ENCODE results near the gene FGD3.

DNA sequence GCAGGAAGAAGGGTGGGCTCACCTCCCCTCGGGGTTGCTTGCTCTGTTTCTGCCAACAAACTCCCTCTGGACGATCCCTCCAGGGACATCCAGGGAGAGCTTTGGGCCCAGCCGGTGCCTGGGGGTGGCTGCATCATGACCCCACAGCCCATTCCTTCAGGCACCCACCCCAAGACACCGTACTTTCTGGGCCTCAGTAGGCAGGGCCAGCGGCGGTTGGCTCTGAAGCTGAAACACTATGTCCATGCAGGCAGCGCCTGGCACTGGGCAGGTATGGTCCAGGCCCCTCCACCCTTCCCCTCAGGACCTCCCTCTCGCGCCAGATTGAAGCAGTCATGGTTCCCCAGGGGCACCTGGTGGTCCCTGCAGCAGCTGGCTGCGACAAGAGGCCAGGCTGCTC lies 92.7 kb downstream of the FGD3 start:
- TF ChIP-seq BRF1 (IDR thresholded peaks at IDR 0.05; ENCODE audit: borderline replicate concordance, extremely low read depth, insufficient read length) = no peak
- TF ChIP-seq BMI1 (IDR thresholded peaks at IDR 0.05; ENCODE audit: low read length) = no peak
- no peak for TF ChIP-seq TOE1 (IDR thresholded peaks at IDR 0.05; ENCODE audit: borderline replicate concordance)
- TF ChIP-seq TOE1 (CRISPR knock-in tag; IDR thresholded peaks at IDR 0.05; ENCODE audit: borderline replicate concordance, low read depth) = no peak
- no peak for TF ChIP-seq NR2C2 (CRISPR knock-in tag; IDR thresholded peaks at IDR 0.05)
- no peak for TF ChIP-seq NR2C2 (tag; IDR thresholded peaks at IDR 0.05)
- TF ChIP-seq SMARCE1 (IDR thresholded peaks at IDR 0.05) = no peak
- TF ChIP-seq, protein P1, sequence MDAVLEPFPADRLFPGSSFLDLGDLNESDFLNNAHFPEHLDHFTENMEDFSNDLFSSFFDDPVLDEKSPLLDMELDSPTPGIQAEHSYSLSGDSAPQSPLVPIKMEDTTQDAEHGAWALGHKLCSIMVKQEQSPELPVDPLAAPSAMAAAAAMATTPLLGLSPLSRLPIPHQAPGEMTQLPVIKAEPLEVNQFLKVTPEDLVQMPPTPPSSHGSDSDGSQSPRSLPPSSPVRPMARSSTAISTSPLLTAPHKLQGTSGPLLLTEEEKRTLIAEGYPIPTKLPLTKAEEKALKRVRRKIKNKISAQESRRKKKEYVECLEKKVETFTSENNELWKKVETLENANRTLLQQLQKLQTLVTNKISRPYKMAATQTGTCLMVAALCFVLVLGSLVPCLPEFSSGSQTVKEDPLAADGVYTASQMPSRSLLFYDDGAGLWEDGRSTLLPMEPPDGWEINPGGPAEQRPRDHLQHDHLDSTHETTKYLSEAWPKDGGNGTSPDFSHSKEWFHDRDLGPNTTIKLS (IDR thresholded peaks at IDR 0.05; ENCODE audit: borderline replicate concordance, low read depth) = no peak
- TF ChIP-seq, protein P2, sequence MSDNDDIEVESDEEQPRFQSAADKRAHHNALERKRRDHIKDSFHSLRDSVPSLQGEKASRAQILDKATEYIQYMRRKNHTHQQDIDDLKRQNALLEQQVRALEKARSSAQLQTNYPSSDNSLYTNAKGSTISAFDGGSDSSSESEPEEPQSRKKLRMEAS (CRISPR knock-in tag; IDR thresholded peaks at IDR 0.05) = no peak
- TF ChIP-seq ZSCAN32 (CRISPR knock-in tag; IDR thresholded peaks at IDR 0.05) = no peak
- no peak for TF ChIP-seq TAF1 (IDR thresholded peaks at IDR 0.05; ENCODE audit: control insufficient read depth, extremely low read depth, insufficient read depth, low read length, severe bottlenecking)
- no peak for TF ChIP-seq POLR2AphosphoS5 (IDR thresholded peaks at IDR 0.05; ENCODE audit: control insufficient read depth, insufficient read depth, low read depth, low read length)
- TF ChIP-seq TBL1XR1 (IDR thresholded peaks at IDR 0.05; ENCODE audit: low read length in 2 of 2) = no peak
- TF ChIP-seq XRCC5 (IDR thresholded peaks at IDR 0.05; ENCODE audit: low read depth, low read length) = no peak
- no peak for TF ChIP-seq TAF7 (tag; IDR thresholded peaks at IDR 0.05)
- no peak for TF ChIP-seq MEF2A (IDR thresholded peaks at IDR 0.05; ENCODE audit: control insufficient read depth, low read depth, low read length)

All from K562 (cell line).